Measurements from ENCODE around the gene GPX4. TPM values are rescaled to one million over a fixed set of nuclear protein-coding genes. Genes with fewer than 3 reads are reported as not detected.
"Not testable (repeated sequence)": the region's sequence is repeated elsewhere in the genome, so short reads cannot be mapped to it uniquely, and the experiment has no call there.

GPX4 gene
- total RNA-seq, 1 donor from 2014 or later: 300 TPM

- Mint-ChIP-seq H3K4me3 (no peak overlapping the region), H3K36me3 (ENCODE audit: low read depth) (no peaks in the 10 kb centered on the region), H3K9me3 (no peaks in the 10 kb centered on the region), H3K4me1 (no peaks in the 10 kb centered on the region), H3K27ac (ENCODE audit: unreplicated experiment) (no peak overlapping the region), H3K27me3 (ENCODE audit: low read depth) (no peaks in the 10 kb centered on the region)
- TF ChIP-seq CTCF (conservative IDR thresholded peaks at IDR 0.05): no peak
- DNase-seq (ENCODE audit: low read depth, low spot score): no peak
Observed at GRCh38 chr19:1112268-1113029, 8.7 kb downstream of the GPX4 start.

GRCh38 chr19:1113030-1113985 is 9.5 kb downstream of the GPX4 start:
- DNase-seq (ENCODE audit: low read depth, low spot score): peak; percentile 95
- Mint-ChIP-seq H3K27ac (ENCODE audit: unreplicated experiment) (no peak overlapping the region), H3K4me3 (peak overlapping the region; percentile 19), H3K4me1 (no peaks in the 10 kb centered on the region), H3K36me3 (ENCODE audit: low read depth) (no peaks in the 10 kb centered on the region), H3K27me3 (ENCODE audit: low read depth) (no peaks in the 10 kb centered on the region), H3K9me3 (no peaks in the 10 kb centered on the region)
- peak; percentile 94 for TF ChIP-seq CTCF (conservative IDR thresholded peaks at IDR 0.05)

DNA sequence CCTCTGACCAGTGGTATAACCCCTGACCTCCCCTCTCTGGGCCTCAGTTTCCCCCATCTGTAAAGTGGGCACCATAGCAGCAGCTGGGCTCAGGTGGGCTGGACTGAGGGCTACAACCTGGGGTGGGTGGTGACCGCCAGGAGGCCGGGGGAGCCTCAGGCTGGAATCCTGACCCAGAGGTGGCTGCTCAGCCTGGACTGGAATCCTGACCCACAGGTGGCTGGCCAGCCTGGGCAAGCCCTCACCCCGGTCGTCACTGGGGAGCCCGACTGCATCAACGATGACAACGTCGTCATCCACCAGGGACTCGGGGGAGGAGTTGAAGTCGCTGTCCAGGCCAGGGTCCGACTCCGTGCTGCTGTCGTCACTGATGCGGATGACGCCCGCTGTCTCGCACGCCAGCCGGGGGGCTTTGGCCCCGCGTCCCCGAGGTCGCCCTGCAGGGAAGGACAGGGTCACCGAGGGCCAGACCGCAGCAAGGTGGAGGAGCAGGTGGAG is 10.2 kb downstream of the GPX4 start:
- H3K4me3 Mint-ChIP-seq: no peak overlapping the region
- H3K4me1 Mint-ChIP-seq: no peaks in the 10 kb centered on the region
- H3K36me3 Mint-ChIP-seq (ENCODE audit: low read depth): no peaks in the 10 kb centered on the region
- no peaks in the 10 kb centered on the region for H3K9me3 Mint-ChIP-seq
- no peaks in the 10 kb centered on the region for H3K27me3 Mint-ChIP-seq (ENCODE audit: low read depth)
- no peak overlapping the region for H3K27ac Mint-ChIP-seq (ENCODE audit: unreplicated experiment)
- DNase-seq (ENCODE audit: low read depth, low spot score): no peak
- no peak for TF ChIP-seq CTCF (conservative IDR thresholded peaks at IDR 0.05)

DNA sequence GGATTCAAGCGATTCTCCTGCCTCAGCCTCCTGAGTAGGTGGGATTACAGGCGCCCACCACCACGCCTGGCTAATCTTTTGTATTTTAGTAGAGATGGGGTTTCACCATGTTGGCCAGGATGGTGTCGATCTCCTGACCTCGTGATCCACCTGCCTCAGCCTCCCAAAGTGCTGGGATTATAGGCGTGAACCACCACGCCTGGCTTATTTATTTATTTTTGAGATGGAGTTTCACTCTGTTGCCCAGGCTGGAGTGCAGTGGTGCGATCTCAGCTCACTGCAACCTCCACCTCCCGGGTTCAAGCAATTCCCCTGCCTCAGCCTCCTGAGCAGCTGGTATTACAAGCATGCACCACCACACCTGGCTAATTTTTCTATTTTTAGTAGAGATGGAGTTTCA is 10.9 kb downstream of the GPX4 start:
- DNase-seq (ENCODE audit: low read depth, low spot score); H3K36me3 Mint-ChIP-seq (ENCODE audit: low read depth); H3K4me1 Mint-ChIP-seq; H3K9me3 Mint-ChIP-seq; H3K4me3 Mint-ChIP-seq; H3K27me3 Mint-ChIP-seq (ENCODE audit: low read depth); H3K27ac Mint-ChIP-seq (ENCODE audit: unreplicated experiment): not testable (repeated sequence)

DNA sequence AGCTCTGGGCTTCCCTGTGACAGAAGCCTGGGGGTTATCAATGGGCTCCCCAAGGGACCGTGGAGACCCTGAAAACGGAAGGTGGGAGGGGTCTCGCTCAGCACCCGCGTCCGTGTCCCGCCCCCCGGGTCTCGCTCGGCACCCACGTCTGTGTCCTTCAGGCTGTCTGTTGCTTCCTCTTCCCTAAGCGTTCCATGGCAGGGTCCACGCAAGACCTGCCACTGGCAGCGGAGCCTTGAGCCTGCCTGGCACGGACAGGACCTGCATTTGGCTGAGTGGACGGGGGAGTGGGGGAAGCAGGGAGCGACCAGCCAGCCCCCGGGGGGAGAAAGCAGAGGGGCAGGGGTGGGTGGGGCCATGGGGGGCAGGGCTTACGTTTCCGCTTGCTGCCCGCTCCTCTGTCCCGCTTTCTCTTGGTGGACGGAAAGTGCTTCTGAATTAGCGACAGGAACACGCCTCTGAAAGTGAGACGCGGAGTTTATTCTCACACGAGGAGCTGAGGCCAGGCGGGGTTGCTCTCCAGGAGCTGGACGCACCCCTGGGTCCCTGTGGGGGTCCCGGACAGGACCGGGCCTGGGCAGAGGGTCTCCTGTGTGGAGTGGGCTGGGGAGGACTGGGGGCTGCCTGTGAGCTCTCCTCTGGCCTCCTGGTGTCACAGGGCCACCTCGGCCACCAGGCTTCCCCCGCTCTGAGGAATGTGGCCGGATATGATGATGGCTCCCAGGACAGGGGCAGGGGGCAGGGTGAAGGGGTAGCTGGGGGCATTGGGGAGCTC is 12.0 kb downstream of the GPX4 start:
- Mint-ChIP-seq H3K27ac (ENCODE audit: unreplicated experiment) (no peak overlapping the region), H3K4me1 (no peaks in the 10 kb centered on the region), H3K4me3 (no peak overlapping the region), H3K9me3 (no peaks in the 10 kb centered on the region), H3K27me3 (ENCODE audit: low read depth) (no peaks in the 10 kb centered on the region), H3K36me3 (ENCODE audit: low read depth) (no peaks in the 10 kb centered on the region)
- no peak for TF ChIP-seq CTCF (conservative IDR thresholded peaks at IDR 0.05)
- no peak for DNase-seq (ENCODE audit: low read depth, low spot score)
